Loucy (cell line): ENCODE measurements around the gene DNM3.

Source experiments
- H2AFZ ChIP-seq: fragments of 200-600 bp; sonication (generic); 2 replicates; pipeline ENCODE4 v1.6.0; 2016; ENCODE audit warnings: antibody characterized with exemption, mild to moderate bottlenecking, low read length, moderate library complexity
- H3F3A ChIP-seq: fragments of 200-600 bp; 2 replicates; pipeline ENCODE4 v1.6.0; 2016; ENCODE audit warnings: antibody characterized with exemption, low read depth, mild to moderate bottlenecking
- H3K27me3 ChIP-seq: fragments of 200-600 bp; sonication (generic); 2 replicates; pipeline ENCODE4 v1.6.1; 2014; ENCODE audit warnings: low read length, mild to moderate bottlenecking; ENCODE audit not compliant: insufficient read depth, poor library complexity, severe bottlenecking
- H3K36me3 ChIP-seq: fragments of 200-600 bp; sonication (generic); 2 replicates; pipeline ENCODE4 v1.6.1; 2016; ENCODE audit warnings: low read length; ENCODE audit not compliant: insufficient read depth
- H3K4me1 ChIP-seq: fragments of 200-600 bp; sonication (generic); 2 replicates; pipeline ENCODE4 v1.5.1; 2014; ENCODE audit warnings: low read length, mild to moderate bottlenecking; ENCODE audit not compliant: insufficient read depth, poor library complexity, severe bottlenecking
- H3K4me2 ChIP-seq: fragments of 200-600 bp; sonication (generic); 2 replicates; pipeline ENCODE4 v1.6.0; 2014; ENCODE audit warnings: antibody characterized with exemption, low read length, low read depth, mild to moderate bottlenecking; ENCODE audit not compliant: poor library complexity, severe bottlenecking
- H3K4me3 ChIP-seq: fragments of 200-600 bp; sonication (generic); 2 replicates; pipeline ENCODE4 v1.5.1; 2014; ENCODE audit warnings: low read length, mild to moderate bottlenecking, mixed read lengths; ENCODE audit not compliant: poor library complexity, severe bottlenecking
- H3K79me2 ChIP-seq: fragments of 200-600 bp; sonication (generic); 2 replicates; pipeline ENCODE4 v1.6.1; 2014; ENCODE audit warnings: low read length; ENCODE audit not compliant: insufficient read depth
- H3K9ac ChIP-seq: fragments of 200-600 bp; sonication (generic); 2 replicates; pipeline ENCODE4 v1.6.0; 2014; ENCODE audit warnings: mild to moderate bottlenecking, low read depth, low read length, moderate library complexity; ENCODE audit not compliant: poor library complexity, severe bottlenecking
- H3K9me2 ChIP-seq: fragments of 200-600 bp; sonication (generic); replicated peaks from 2 replicates; pipeline ENCODE4 v1.6.1; 2016; ENCODE audit warnings: low read depth, low read length, mixed read lengths
- H3K9me3 ChIP-seq: fragments of 200-600 bp; sonication (generic); 2 replicates; pipeline ENCODE4 v1.6.1; 2014; ENCODE audit warnings: mild to moderate bottlenecking, antibody characterized with exemption, low read length, low read depth; ENCODE audit not compliant: insufficient read depth
- H4K20me1 ChIP-seq: fragments of 200-600 bp; sonication (generic); 2 replicates; pipeline ENCODE4 v1.6.0; 2014; ENCODE audit warnings: antibody characterized with exemption, low read length, mild to moderate bottlenecking; ENCODE audit not compliant: insufficient read depth, poor library complexity, severe bottlenecking
- EZH2phosphoT487 ChIP-seq: fragments of 200-600 bp; IDR thresholded peaks from 2 replicates; pipeline ENCODE4 v1.6.1; 2018; ENCODE audit warnings: antibody characterized with exemption, mild to moderate bottlenecking, moderate library complexity, borderline replicate concordance
- TF ChIP-seq, protein P1 (sequence below): fragments of 200-600 bp; sonication (generic); conservative IDR thresholded peaks from 2 replicates; pipeline ENCODE4 v1.5.1; 2014; ENCODE audit warnings: mild to moderate bottlenecking, antibody characterized with exemption, low read length

DNM3 gene

GRCh38 chr1:171912509-171913175 lies 71.3 kb downstream of the DNM3 start:
- H2AFZ ChIP-seq = no peak overlapping the region
- H4K20me1 ChIP-seq = no peaks in the 10 kb centered on the region
- no peaks in the 10 kb centered on the region for H3K9me3 ChIP-seq
- no peaks in the 10 kb centered on the region for H3K79me2 ChIP-seq
- no peak overlapping the region for H3K9ac ChIP-seq
- no peaks in the 10 kb centered on the region for H3K9me2 ChIP-seq
- H3F3A ChIP-seq = no peaks in the 10 kb centered on the region
- H3K4me3 ChIP-seq = no peak overlapping the region
- H3K4me2 ChIP-seq = no peak overlapping the region
- no peaks in the 10 kb centered on the region for H3K27me3 ChIP-seq
- no peaks in the 10 kb centered on the region for H3K36me3 ChIP-seq
- TF ChIP-seq EZH2phosphoT487 = no peak
- TF ChIP-seq, protein P1, sequence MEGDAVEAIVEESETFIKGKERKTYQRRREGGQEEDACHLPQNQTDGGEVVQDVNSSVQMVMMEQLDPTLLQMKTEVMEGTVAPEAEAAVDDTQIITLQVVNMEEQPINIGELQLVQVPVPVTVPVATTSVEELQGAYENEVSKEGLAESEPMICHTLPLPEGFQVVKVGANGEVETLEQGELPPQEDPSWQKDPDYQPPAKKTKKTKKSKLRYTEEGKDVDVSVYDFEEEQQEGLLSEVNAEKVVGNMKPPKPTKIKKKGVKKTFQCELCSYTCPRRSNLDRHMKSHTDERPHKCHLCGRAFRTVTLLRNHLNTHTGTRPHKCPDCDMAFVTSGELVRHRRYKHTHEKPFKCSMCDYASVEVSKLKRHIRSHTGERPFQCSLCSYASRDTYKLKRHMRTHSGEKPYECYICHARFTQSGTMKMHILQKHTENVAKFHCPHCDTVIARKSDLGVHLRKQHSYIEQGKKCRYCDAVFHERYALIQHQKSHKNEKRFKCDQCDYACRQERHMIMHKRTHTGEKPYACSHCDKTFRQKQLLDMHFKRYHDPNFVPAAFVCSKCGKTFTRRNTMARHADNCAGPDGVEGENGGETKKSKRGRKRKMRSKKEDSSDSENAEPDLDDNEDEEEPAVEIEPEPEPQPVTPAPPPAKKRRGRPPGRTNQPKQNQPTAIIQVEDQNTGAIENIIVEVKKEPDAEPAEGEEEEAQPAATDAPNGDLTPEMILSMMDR = no peak
- H3K4me1 ChIP-seq = no peaks in the 10 kb centered on the region

GRCh38 chr1:171913385-171913784 lies 72.1 kb downstream of the DNM3 start:
- no peak for TF ChIP-seq EZH2phosphoT487
- TF ChIP-seq, protein P1 = no peak
- H4K20me1 ChIP-seq = no peaks in the 10 kb centered on the region
- H3K9ac ChIP-seq = no peak overlapping the region
- H3F3A ChIP-seq = no peaks in the 10 kb centered on the region
- no peaks in the 10 kb centered on the region for H3K79me2 ChIP-seq
- H2AFZ ChIP-seq = no peak overlapping the region
- no peaks in the 10 kb centered on the region for H3K27me3 ChIP-seq
- H3K4me1 ChIP-seq = no peaks in the 10 kb centered on the region
- no peaks in the 10 kb centered on the region for H3K9me3 ChIP-seq
- H3K36me3 ChIP-seq = no peaks in the 10 kb centered on the region
- no peak overlapping the region for H3K4me3 ChIP-seq
- no peaks in the 10 kb centered on the region for H3K9me2 ChIP-seq
- no peak overlapping the region for H3K4me2 ChIP-seq

- Histone ChIP-seq H3K9me2 (no peaks in the 10 kb centered on the region), H3K4me2 (no peak overlapping the region), H3K9ac (no peak overlapping the region), H4K20me1 (no peaks in the 10 kb centered on the region), H3K36me3 (no peaks in the 10 kb centered on the region), H3K79me2 (no peaks in the 10 kb centered on the region), H3K9me3 (no peaks in the 10 kb centered on the region), H3K4me3 (no peak overlapping the region), H3K4me1 (no peaks in the 10 kb centered on the region), H3F3A (no peaks in the 10 kb centered on the region), H2AFZ (no peak overlapping the region), H3K27me3 (no peaks in the 10 kb centered on the region)
- no peak for TF ChIP-seq EZH2phosphoT487
- TF ChIP-seq, protein P1 = no peak
These were observed 75.0 kb downstream of the DNM3 start for GRCh38 chr1:171916315-171916771.
